ENCODE measurements around the gene SIT1.
"Not testable (repeated sequence)": the region's sequence is repeated elsewhere in the genome, so short reads cannot be mapped to it uniquely, and the experiment has no call there.

SIT1 gene

GRCh38 chr9:35637427-35637955 is 13.2 kb downstream of the SIT1 start:
- not testable (repeated sequence) for DNase-seq (ENCODE audit: low spot score)

- not testable (repeated sequence) for DNase-seq (ENCODE audit: low spot score)
These were observed 13.9 kb downstream of the SIT1 start for GRCh38 chr9:35636877-35637246.

- no peak for DNase-seq (ENCODE audit: low spot score)
These were observed 14.4 kb downstream of the SIT1 start for GRCh38 chr9:35636135-35636876.

GRCh38 chr9:35635730-35636129 is 15.0 kb downstream of the SIT1 start:
- no peak for DNase-seq (ENCODE audit: low spot score)

GRCh38 chr9:35629597-35629996 is 21.1 kb downstream of the SIT1 start:
- no peak for DNase-seq (ENCODE audit: low spot score)

- DNase-seq (ENCODE audit: low spot score): no peak
These were observed 22.2 kb downstream of the SIT1 start for GRCh38 chr9:35628389-35628991.

GRCh38 chr9:35627575-35627974 is 23.2 kb downstream of the SIT1 start:
- DNase-seq (ENCODE audit: low spot score): no peak

- no peak for DNase-seq (ENCODE audit: low spot score)
These were observed 31.0 kb downstream of the SIT1 start for GRCh38 chr9:35619800-35620158.

GRCh38 chr9:35618854-35619799 is 31.6 kb downstream of the SIT1 start:
- DNase-seq (ENCODE audit: low spot score): no peak

GRCh38 chr9:35618325-35618727 is 32.4 kb downstream of the SIT1 start, which contains the start of gene CD72:
TSS of gene CD72 (minus strand) at chr9:35618413. CDS start at chr9:35618303, 110 bp downstream.
- no peak for DNase-seq (ENCODE audit: low spot score)

- no peak for DNase-seq (ENCODE audit: low spot score)
These were observed 33.2 kb downstream of the SIT1 start for GRCh38 chr9:35617548-35617947.

- no peak for DNase-seq (ENCODE audit: low spot score)
These were observed 33.9 kb downstream of the SIT1 start for GRCh38 chr9:35616681-35617459.

- no peak for DNase-seq (ENCODE audit: low spot score)
These were observed 34.6 kb downstream of the SIT1 start for GRCh38 chr9:35615981-35616680.

GRCh38 chr9:35612843-35613242 is 37.9 kb downstream of the SIT1 start:
- no peak for DNase-seq (ENCODE audit: low spot score)

- DNase-seq (ENCODE audit: low spot score): not testable (repeated sequence)
These were observed 38.7 kb downstream of the SIT1 start for GRCh38 chr9:35612066-35612465.

- DNase-seq (ENCODE audit: low spot score): no peak
These were observed 39.4 kb downstream of the SIT1 start for GRCh38 chr9:35611230-35611797.

GRCh38 chr9:35609820-35610163 is 40.9 kb downstream of the SIT1 start:
- no peak for DNase-seq (ENCODE audit: low spot score)

GRCh38 chr9:35609001-35609819 is 41.5 kb downstream of the SIT1 start:
- DNase-seq (ENCODE audit: low spot score): no peak

- DNase-seq (ENCODE audit: low spot score): no peak
These were observed 42.5 kb downstream of the SIT1 start for GRCh38 chr9:35608221-35608620.

- DNase-seq (ENCODE audit: low spot score): no peak
These were observed 44.0 kb downstream of the SIT1 start for GRCh38 chr9:35606726-35607125.

Measured in COLO829 (cell line).